AG09309 (cell line): ENCODE data around the gene ZNG1B.
"Not testable (repeated sequence)": the region's sequence is repeated elsewhere in the genome, so short reads cannot be mapped to it uniquely, and the experiment has no call there.

Experiments
- DNase-seq: peaks from one replicate; pipeline ENCODE4 v3.0.0-alpha.2; 2010; ENCODE audit warnings: low read depth
- H3K4me3 ChIP-seq: 2 replicates; pipeline ENCODE4 v1.5.1; 2011; ENCODE audit warnings: mild to moderate bottlenecking, low read depth, low read length, moderate library complexity; ENCODE audit not compliant: control insufficient read depth
- TF ChIP-seq, protein P1 (sequence below): IDR thresholded peaks from 2 replicates; pipeline ENCODE4 v1.5.1; 2011; ENCODE audit warnings: mild to moderate bottlenecking, low read depth, low read length, inconsistent platforms; ENCODE audit not compliant: insufficient read depth, control insufficient read depth; ENCODE audit errors: missing control alignments

Gene ZNG1B

GRCh38 chr2:113437508-113438465 lies at the start of gene ZNG1B:
ZNG1B (plus strand) TSS chr2:113437691; CDS start chr2:113437869, 178 bp downstream.
- H3K4me3 ChIP-seq = peak within 1 kb of the TSS; percentile 51
- not testable (repeated sequence) for DNase-seq

GRCh38 chr2:113390124-113390849 lies 47.2 kb upstream of the ZNG1B start:
- TF ChIP-seq, protein P1, sequence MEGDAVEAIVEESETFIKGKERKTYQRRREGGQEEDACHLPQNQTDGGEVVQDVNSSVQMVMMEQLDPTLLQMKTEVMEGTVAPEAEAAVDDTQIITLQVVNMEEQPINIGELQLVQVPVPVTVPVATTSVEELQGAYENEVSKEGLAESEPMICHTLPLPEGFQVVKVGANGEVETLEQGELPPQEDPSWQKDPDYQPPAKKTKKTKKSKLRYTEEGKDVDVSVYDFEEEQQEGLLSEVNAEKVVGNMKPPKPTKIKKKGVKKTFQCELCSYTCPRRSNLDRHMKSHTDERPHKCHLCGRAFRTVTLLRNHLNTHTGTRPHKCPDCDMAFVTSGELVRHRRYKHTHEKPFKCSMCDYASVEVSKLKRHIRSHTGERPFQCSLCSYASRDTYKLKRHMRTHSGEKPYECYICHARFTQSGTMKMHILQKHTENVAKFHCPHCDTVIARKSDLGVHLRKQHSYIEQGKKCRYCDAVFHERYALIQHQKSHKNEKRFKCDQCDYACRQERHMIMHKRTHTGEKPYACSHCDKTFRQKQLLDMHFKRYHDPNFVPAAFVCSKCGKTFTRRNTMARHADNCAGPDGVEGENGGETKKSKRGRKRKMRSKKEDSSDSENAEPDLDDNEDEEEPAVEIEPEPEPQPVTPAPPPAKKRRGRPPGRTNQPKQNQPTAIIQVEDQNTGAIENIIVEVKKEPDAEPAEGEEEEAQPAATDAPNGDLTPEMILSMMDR = peak; percentile 88
- peak; percentile 44 for DNase-seq
- H3K4me3 ChIP-seq = no peak overlapping the region

GRCh38 chr2:113391073-113391472 lies 46.4 kb upstream of the ZNG1B start:
- TF ChIP-seq, protein P1 = no peak
- DNase-seq = no peak
- H3K4me3 ChIP-seq = no peak overlapping the region

GRCh38 chr2:113406114-113406513 lies 31.4 kb upstream of the ZNG1B start:
- H3K4me3 ChIP-seq = no peak overlapping the region
- TF ChIP-seq, protein P1 = no peak
- no peak for DNase-seq

GRCh38 chr2:113407446-113408099 lies 29.9 kb upstream of the ZNG1B start:
- no peak for DNase-seq

GRCh38 chr2:113411725-113412352 lies 25.7 kb upstream of the ZNG1B start:
- H3K4me3 ChIP-seq, DNase-seq: not testable (repeated sequence)

More at GRCh38 chr2:113407446-113408099, 29.9 kb upstream of the ZNG1B start:
- TF ChIP-seq, protein P1 = peak; percentile 34
- no peak overlapping the region for H3K4me3 ChIP-seq

- not testable (repeated sequence) for H3K4me3 ChIP-seq
These were observed 24.7 kb upstream of the ZNG1B start for GRCh38 chr2:113412774-113413173.

GRCh38 chr2:113431773-113432172 lies 5.7 kb upstream of the ZNG1B start:
- not testable (repeated sequence) for H3K4me3 ChIP-seq, DNase-seq

More at GRCh38 chr2:113412774-113413173, 24.7 kb upstream of the ZNG1B start:
- DNase-seq = not testable (repeated sequence)

DNA sequence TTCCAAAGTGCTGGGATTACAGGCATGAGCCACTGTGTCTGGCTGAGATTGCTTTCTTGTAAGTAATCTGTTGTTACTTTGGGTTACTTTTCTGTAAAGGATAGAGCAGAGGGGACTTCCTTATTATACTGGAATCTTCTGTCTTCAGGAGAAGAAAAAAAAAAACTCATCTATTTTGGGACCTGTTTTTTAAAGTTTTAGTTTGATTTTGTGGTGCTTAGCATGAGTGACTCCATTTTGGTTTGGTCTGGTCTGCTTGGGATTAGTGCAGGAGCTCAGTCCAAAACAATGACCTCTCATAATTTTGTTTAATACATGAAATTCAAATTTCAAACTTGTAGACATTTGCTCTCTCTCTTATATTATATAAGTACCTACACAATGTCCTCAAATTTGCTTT lies 4.0 kb upstream of the ZNG1B start:
- H3K4me3 ChIP-seq, DNase-seq: not testable (repeated sequence)

GRCh38 chr2:113465770-113466169 lies 28.3 kb downstream of the ZNG1B start:
- DNase-seq, H3K4me3 ChIP-seq: not testable (repeated sequence)

DNA sequence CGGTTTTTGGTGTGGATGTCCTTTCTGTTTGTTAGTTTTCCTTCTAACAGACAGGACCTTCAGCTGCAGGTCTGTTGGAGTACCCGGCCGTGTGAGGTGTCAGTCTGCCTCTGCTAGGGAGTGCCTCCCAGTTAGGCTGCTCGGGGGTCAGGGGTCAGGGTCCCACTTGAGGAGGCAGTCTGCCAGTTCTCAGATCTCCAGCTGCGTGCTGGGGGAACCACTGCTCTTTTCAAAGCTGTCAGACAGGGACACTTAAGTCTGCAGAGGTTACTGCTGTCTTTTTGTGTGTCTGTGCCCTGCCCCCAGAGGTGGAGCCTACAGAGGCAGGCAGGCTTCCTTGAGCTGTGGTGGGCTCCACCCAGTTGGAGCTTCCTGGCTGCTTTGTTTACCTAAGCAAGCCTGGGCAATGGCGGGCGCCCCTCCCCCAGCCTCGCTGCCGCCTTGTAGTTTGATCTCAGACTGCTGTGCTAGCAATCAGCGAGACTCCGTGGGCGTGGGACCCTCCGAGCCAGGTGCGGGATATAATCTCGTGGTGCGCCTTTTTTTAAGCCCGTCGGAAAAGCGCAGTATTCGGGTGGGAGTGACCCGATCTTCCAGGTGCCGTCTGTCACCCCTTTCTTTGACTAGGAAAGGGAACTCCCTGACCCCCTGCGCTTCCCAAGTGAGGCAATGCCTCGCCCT lies 39.3 kb downstream of the ZNG1B start:
- H3K4me3 ChIP-seq, DNase-seq: not testable (repeated sequence)

DNA sequence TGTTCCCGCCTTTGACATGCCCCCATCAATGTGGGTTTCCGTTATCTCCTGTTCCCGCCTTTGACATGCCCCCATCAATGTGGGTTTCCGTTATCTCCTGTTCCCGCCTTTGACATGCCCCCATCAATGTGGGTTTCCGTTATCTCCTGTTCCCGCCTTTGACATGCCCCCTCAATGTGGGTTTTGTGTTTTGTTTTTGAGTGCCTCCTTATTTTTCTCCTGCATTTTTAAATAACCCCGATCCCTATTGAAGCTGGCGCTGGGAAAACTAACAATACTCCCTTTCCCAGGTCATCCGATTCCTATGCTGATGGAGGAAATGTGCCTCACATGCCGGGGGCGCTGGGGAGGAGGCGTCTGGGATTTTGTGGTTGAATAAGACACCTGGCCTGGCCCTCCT lies 59.0 kb downstream of the ZNG1B start:
- not testable (repeated sequence) for DNase-seq, H3K4me3 ChIP-seq
